GM11168 (cell line): ENCODE measurements around the gene FCER1G.

Experiments
- in situ Hi-C: fragments of 300-500 bp; cut with MboI; formaldehyde crosslinking; loops from one replicate; pipeline ENCODE4 v1.12.0; 2022; ENCODE audit warnings: low sequenced_read_pairs; ENCODE audit not compliant: unreplicated experiment

The FCER1G gene

DNA sequence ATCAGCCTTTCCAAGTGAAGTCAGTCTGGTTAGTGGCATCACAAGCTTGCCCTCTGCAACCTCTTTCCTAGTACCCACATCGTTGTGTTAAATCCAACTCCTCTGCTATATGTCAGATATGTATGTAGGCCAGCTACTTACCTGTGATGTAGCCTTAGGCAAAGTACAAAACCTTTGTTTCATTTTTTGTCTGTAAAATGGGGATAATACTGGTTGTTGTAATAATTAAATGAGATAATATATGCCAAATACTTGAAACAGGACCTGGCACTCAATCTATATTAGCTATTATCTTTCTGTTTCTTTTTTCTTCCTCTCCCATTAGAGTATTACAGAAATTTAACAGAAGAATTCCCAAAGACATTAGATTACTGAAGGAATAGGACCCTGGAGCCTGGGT lies 44.7 kb downstream of the FCER1G start:
- in situ Hi-C loops: no loop called here

DNA sequence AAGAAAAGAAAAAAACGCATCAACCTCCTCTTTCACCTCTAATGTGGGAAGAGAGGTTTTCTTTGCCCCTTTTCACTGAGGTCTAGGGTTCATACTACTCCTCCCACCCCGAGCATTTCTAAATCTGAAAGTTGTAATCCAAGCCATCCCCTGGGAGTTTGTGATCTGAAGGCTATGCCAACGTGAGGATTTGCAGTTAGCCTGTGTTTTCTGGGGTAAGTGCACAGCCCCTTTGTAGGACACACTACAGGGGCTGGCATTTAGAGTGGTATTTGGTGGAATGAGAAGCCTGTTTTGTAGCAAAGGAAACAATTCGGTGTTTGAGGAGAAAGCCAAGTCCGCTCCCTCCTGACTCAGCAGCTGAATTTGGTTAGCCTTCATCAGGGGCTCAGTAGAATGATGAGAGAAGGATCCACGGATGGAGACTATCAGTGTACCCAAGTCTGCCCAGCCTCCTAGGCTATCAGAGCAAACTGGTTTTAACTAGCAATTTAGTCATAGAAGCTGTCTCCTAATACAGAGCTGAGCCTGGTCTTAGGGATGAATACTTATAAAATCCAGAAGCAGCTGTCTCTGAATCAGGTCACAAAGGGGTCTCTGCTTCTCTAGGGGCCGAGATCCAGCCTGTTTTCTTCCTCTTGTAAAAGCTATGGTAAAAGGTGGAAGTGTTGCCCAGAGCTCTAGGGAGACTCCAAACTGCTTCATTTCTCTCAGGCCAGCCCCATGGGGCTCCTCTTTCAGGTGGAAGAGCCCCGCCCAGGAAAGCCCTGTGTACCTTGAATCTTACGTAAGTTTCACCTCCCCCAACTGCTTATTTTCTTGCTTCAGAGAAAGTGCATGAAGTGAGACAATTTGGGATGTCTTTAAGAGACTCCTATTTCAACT lies 45.5 kb downstream of the FCER1G start:
- in situ Hi-C loops: no loop called here

DNA sequence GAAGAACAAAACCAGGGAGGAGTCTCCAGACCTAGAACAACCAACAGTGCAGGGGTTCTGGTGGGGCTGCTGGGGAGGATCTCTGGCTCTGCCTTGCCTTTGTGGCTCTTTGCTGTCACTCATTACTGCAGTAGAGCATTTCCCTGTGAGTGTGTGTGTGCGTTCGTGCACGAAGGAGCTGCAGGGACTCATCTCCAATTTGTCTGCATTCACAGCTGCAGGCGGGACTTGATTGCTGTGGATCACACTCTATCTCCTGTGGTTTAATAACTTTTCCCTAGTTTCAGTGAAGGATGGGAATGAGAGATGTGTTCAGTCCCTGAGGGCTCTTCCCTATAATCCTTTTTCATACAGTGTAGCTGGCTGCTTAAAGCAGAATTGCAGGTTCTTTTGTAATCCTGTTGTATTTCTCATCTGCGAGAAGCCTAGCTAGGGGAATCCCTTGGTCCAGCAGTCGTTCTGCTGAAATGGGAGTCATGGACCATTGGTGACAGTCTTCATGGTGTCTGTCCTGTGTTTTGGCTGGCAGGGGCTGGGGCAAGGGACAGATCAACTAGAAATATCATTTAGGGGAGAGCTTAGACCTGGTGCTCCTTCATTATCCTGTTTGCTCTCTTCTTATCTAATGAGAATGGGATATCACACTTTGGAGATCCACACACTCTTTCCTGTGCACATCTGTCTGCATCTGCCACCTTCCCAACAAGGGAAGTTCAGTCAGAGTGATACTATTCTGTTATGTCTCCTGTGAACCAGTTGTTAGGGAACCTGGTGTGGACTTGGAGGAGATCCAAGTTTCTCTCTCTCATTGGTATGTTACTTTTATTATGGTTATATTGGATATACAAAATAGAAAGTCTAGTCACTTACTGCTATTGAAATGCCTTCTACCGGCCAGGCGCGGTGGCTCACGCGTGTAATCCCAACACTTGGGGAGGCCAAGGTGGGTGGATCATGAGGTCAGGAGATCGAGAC lies 46.5 kb downstream of the FCER1G start:
- in situ Hi-C loops: no loop called here

GRCh38 chr1:161265305-161265704 lies 50.2 kb downstream of the FCER1G start:
- in situ Hi-C loops: no loop called here

DNA sequence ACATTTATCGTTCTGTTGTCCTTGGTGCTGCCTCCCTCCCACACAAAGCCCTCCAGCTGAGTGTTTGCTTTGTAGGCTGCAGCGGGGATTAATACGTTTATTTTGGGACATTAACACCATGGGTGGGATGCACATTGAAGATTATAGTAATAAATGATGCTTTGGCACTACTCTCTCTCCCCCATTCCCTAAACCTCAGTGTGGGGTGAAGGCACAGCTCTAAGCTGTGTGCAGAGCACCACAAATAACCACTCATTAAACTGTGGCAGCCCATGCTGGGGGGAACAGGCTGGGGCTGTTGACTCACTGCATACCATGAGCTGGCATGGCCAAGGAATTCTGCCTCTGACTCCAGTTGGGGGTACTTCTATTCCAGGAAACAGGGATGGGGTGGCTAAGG lies 51.1 kb downstream of the FCER1G start:
- in situ Hi-C loops: no loop called here

GRCh38 chr1:161266836-161267235 lies 51.7 kb downstream of the FCER1G start:
- in situ Hi-C loops: no loop called here

DNA sequence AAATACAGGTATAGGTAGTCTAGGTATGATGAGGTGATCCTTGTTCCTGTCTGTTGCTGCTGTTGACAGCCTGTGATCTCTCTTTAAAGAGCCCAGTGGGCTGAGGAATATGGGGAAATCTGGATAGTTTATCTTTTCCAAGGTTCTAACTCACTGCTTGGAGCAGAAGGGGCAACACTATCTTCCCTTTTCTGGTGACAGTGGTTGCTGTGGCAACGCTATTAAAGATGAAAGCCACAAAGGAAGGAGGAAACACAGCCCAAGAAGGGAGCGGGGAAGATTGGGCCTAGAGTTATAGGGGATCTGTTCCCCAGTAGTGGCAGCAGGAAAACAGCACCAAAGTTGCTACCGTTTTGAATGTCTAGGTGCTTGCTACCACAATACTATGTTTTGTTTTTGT lies 52.2 kb downstream of the FCER1G start:
- in situ Hi-C loops: no loop called here
